WTC11 (cell line): ENCODE data around the gene MAS1.

Source experiments
- IRF2 ChIP-seq: sonication (generic); formaldehyde crosslinking; IDR thresholded peaks from 2 replicates; pipeline ENCODE4 v1.8.0; 2022; ENCODE audit warnings: low read depth, missing genetic modification reagents, borderline replicate concordance
- NR3C1 ChIP-seq: sonication (generic); formaldehyde crosslinking; conservative IDR thresholded peaks from 2 replicates; pipeline ENCODE4 v1.8.1; 2023; ENCODE audit warnings: low read depth, mild to moderate bottlenecking, missing genetic modification reagents
- SMAD3 ChIP-seq: sonication (generic); formaldehyde crosslinking; IDR thresholded peaks from 2 replicates; pipeline ENCODE4 v1.8.0; 2022; ENCODE audit warnings: missing genetic modification reagents, mild to moderate bottlenecking, borderline replicate concordance
- TF ChIP-seq, protein P1 (sequence below): fragments of 200-600 bp; IDR thresholded peaks from 2 replicates; pipeline ENCODE4 v1.8.0; 2022; ENCODE audit warnings: antibody characterized with exemption
- TF ChIP-seq, protein P2 (sequence below): sonication (generic); formaldehyde crosslinking; IDR thresholded peaks from 2 replicates; pipeline ENCODE4 v1.8.0; 2022; ENCODE audit warnings: mild to moderate bottlenecking, missing genetic modification reagents
- TF ChIP-seq, protein P3 (sequence below): sonication (generic); formaldehyde crosslinking; IDR thresholded peaks from 2 replicates; pipeline ENCODE4 v1.8.1; 2022; ENCODE audit warnings: mild to moderate bottlenecking, moderate library complexity, missing genetic modification reagents
- TF ChIP-seq, protein P4 (sequence below): sonication (generic); formaldehyde crosslinking; IDR thresholded peaks from 2 replicates; pipeline ENCODE4 v1.8.1; 2023; ENCODE audit warnings: mild to moderate bottlenecking, moderate library complexity, missing genetic modification reagents

GRCh38 chr6:159899994-159900745, 9.4 kb downstream of the MAS1 start:
- TF ChIP-seq, protein P1, sequence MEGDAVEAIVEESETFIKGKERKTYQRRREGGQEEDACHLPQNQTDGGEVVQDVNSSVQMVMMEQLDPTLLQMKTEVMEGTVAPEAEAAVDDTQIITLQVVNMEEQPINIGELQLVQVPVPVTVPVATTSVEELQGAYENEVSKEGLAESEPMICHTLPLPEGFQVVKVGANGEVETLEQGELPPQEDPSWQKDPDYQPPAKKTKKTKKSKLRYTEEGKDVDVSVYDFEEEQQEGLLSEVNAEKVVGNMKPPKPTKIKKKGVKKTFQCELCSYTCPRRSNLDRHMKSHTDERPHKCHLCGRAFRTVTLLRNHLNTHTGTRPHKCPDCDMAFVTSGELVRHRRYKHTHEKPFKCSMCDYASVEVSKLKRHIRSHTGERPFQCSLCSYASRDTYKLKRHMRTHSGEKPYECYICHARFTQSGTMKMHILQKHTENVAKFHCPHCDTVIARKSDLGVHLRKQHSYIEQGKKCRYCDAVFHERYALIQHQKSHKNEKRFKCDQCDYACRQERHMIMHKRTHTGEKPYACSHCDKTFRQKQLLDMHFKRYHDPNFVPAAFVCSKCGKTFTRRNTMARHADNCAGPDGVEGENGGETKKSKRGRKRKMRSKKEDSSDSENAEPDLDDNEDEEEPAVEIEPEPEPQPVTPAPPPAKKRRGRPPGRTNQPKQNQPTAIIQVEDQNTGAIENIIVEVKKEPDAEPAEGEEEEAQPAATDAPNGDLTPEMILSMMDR: no peak
- TF ChIP-seq SMAD3 (CRISPR knock-in tag) (no peak), NR3C1 (CRISPR knock-in tag) (no peak), IRF2 (CRISPR knock-in tag) (no peak)
- TF ChIP-seq, protein P2, sequence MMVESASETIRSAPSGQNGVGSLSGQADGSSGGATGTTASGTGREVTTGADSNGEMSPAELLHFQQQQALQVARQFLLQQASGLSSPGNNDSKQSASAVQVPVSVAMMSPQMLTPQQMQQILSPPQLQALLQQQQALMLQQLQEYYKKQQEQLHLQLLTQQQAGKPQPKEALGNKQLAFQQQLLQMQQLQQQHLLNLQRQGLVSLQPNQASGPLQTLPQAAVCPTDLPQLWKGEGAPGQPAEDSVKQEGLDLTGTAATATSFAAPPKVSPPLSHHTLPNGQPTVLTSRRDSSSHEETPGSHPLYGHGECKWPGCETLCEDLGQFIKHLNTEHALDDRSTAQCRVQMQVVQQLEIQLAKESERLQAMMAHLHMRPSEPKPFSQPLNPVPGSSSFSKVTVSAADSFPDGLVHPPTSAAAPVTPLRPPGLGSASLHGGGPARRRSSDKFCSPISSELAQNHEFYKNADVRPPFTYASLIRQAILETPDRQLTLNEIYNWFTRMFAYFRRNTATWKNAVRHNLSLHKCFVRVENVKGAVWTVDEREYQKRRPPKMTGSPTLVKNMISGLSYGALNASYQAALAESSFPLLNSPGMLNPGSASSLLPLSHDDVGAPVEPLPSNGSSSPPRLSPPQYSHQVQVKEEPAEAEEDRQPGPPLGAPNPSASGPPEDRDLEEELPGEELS (CRISPR knock-in tag): no peak
- TF ChIP-seq, protein P3, sequence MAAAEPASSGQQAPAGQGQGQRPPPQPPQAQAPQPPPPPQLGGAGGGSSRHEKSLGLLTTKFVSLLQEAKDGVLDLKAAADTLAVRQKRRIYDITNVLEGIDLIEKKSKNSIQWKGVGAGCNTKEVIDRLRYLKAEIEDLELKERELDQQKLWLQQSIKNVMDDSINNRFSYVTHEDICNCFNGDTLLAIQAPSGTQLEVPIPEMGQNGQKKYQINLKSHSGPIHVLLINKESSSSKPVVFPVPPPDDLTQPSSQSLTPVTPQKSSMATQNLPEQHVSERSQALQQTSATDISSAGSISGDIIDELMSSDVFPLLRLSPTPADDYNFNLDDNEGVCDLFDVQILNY: no peak
- TF ChIP-seq, protein P4, sequence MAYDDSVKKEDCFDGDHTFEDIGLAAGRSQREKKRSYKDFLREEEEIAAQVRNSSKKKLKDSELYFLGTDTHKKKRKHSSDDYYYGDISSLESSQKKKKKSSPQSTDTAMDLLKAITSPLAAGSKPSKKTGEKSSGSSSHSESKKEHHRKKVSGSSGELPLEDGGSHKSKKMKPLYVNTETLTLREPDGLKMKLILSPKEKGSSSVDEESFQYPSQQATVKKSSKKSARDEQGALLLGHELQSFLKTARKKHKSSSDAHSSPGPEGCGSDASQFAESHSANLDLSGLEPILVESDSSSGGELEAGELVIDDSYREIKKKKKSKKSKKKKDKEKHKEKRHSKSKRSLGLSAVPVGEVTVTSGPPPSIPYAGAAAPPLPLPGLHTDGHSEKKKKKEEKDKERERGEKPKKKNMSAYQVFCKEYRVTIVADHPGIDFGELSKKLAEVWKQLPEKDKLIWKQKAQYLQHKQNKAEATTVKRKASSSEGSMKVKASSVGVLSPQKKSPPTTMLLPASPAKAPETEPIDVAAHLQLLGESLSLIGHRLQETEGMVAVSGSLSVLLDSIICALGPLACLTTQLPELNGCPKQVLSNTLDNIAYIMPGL (CRISPR knock-in tag): no peak
